Stimulated activated CD8-positive, alpha-beta memory T cell treated with anti-CD3 and anti-CD28 coated beads, Interleukin-12 subunit alpha, Interleukin-12 subunit beta, amount 100 ng/mL, for 24 hours (primary cell): ENCODE data around the gene PATJ.
"Not testable (repeated sequence)": the region's sequence is repeated elsewhere in the genome, so short reads cannot be mapped to it uniquely, and the experiment has no call there.

Experiments used
- DNase-seq: peaks from one replicate; pipeline ENCODE4 v3.0.0-alpha.2; 2020; ENCODE audit errors: extremely low read depth

Gene PATJ

DNA sequence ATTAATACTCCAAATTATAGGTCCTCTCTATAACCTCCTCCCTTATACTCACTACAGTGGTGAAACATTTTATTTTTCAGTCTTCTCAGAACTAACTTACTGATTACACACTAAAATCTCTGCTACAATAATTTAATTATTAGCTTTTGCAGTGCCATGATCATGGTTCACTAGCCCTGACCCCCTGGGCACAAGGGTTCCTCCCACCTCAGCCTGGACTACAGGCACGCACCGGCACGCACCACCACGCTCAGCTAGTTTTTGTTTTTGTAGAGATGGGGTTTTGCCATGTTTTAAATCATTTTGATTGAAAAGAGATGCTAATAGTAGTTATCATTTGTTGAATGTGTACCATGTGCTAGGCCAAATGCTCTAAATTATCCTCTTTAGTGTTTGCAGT lies 6.3 kb downstream of the PATJ start:
- no peak for DNase-seq

DNA sequence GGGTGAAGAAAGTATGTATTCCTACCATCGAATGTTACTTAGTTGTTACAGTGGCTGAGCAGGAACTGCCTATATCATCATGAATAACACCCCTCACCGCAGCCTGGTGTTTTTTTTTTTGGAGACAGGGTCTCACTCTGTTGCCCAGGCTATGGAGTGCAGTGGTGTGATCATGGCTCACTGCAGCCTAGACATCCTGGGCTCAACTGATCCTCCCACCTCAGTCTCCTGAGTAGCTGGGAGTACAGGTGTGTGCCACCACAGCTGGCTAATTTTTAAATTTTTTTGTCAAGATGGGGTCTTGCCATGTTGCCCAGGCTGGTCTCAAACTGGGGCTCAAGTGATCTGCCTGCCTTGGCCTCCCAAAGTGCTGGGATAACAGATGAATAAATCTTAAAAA lies 7.3 kb downstream of the PATJ start:
- DNase-seq: no peak

DNA sequence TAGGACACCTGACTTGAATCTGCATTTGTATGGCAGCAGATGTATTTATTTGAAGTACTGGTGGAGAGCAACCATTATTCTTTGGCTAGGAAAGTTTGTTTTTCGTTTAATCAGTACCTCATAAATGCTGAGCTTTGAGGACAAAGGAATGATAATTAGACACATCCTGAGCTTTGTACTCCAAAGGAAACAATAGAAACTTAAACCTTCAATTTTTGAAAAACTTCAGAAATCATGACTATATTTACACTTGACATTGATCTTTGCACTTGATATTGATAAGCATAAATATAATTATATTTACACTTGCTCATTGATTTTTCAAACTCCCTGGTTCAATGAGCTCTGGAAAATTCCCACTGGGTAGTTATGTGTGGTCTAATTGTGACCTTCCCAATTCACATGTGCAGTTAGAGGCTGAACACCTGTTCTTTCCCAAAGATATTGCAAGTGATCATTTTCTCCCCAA lies 10.7 kb downstream of the PATJ start:
- no peak for DNase-seq

DNA sequence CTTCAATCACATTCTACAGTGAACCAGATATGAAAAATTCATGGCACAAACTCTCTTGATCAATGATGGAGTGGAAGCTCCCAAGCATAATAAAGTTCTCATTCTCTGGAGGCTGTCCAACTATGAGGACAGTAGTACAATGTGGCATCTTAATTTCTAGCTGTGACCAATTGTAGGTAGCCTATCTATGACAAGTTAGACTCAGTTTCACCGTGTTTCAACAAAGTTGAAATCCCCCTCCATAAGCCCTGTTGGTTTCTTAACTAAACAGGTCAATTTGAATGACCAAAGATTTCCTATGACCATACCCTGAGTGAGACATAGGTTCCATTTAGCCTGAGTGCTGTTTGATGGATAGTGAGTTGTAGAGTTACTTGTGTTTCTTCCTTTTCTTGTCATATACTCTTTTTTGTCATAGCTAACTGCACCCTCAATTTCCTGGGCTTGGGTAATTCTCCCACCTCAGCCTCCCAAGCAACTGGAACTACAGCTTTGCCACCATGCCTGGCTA lies 11.8 kb downstream of the PATJ start:
- DNase-seq: no peak

DNA sequence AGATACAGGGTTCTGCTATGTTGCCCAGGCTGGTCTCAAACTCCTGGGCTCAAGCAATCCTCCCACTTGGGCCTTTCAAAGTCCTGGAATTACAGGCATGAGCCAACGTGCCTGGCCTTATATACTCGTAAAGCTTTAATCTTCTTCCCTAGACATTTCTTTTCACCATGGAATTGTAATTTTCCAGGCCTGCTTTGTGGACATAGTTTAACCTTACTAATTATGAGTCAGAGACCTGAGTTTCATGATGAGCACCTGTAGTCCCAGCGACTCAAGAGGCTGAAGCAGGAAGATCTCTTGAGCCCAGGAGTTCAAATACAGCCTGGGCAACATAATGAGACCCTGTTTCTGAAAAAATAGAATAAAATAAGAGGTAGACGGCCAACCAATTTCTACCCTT lies 12.3 kb downstream of the PATJ start:
- DNase-seq: no peak

DNA sequence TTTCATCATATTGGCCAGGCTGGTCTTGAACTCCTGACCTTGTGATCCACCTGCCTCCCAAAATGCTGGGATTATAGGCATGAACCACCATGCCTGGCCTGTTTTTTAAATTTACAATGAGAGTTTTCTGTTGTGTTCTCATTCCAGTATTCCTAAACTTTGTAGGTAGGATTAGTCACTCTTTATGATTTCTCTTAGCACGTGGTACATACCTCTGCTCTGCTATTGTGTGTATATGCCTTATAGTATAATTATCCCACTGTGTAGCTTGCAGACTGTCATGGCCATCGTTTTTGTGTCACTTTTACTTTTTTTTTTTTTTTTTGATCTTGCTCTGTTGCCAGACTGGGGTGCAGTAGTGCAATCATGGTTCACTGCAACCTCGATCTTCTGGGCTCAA lies 14.5 kb downstream of the PATJ start:
- no peak for DNase-seq

DNA sequence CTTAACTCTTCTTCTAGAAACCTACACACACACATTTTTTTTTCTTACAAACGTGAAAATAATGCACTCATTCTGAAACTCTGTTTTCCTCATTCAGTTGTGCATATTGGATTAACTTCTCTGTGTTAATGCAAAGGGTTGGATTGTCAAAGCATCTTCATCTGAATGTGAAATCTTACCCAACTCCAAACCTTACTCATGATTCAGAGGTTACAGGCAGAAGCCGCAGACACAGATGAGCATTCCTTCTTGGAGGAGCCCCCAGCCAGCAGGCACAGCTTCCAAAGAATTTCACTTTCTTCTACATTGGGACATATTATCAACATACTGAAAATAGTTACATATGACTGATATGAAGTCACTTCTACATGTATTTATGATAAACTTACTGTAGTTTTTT lies 15.7 kb downstream of the PATJ start:
- DNase-seq: no peak

DNA sequence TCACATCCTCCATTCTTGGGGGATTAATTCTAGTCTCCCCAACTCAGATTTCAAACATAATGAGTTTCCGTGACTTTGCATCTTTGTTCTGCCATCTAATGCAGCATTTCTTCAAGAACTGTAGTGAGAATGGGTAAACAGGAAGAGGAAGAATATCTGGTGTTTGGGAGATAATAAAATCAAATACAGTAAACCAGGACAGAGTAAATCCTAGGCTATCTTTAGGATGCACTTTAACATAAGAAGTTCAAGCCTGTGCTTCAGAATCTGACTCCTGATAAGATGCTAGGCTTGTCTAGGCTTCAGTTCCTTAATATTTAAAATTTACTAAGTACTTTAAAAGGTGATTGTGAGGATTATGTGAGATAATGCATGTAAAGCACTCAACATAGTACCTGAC lies 27.9 kb downstream of the PATJ start:
- no peak for DNase-seq

DNA sequence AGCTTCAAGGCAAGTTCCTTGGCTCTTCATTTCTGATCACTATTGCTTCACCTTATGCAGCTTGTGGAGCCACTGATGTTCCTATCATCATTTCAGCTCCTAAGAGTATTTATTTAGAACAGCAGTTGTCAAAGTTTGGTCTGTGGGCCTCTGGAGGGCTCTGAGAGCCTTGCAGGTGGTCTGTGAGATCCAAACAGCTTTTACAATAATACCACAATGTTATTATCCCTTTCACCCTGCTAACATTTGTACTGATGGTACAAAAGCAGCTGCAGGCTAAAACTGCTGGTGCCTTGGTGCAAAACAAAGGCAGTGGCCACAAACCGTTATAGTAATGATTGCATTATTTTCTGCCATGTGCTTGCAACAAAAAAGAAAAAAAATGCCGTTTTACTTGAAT lies 33.8 kb downstream of the PATJ start:
- no peak for DNase-seq

DNA sequence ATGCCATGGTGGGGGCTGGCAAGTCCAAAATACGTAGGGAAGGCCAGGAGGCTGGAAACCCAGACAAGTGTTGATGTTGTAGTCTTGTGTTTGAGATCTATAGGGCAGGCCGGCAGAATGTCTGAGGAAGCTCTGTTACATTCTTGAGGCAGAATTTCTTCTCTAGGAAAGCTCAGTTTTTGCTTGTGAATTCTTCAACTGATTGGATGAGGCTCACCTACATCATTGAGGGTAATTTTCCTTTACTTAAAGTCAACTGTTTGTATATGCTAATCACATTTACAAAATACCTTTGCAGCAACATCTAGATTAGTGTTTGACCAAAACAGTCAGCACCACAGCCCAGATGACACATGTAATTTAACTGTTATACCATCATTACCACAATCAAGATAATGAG lies 37.0 kb downstream of the PATJ start:
- DNase-seq: no peak

DNA sequence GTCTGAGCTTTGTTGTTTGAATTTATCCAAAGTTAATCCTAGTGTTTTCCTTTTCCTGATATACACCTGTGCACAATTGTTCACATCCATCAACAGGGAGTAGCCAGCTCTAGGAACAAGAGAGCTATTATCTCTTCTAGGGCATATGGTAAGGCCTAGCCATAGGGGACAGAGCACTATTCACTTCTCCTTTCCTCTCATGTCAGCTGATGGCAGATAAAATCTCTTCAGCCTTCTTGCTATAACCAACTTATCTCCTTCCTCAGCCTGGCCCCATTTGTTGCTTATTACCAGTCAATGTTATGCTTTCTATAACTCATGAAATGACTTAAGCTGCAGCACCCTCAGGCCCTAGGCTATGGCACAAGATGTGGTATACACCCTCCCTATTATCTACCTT lies 38.9 kb downstream of the PATJ start:
- DNase-seq: no peak

DNA sequence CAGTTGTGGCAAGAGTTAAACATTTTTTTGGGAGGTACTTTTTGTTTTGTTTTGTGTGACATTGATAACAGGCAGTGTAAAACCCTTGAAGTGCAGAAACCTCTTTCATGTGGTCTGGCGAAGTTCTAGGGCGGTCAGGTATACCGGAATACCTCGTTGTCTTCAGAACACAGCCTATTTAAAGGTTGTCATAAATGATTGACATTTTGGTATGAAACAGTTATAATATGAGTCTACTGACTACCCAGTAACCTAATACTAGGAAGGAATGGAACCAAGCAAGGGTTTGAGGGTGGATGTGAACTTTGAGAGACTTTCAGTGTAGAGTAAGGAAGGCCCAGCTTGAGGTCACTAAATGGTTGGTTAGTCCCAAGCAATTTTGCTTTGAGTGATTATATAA lies 40.5 kb downstream of the PATJ start:
- DNase-seq: no peak

DNA sequence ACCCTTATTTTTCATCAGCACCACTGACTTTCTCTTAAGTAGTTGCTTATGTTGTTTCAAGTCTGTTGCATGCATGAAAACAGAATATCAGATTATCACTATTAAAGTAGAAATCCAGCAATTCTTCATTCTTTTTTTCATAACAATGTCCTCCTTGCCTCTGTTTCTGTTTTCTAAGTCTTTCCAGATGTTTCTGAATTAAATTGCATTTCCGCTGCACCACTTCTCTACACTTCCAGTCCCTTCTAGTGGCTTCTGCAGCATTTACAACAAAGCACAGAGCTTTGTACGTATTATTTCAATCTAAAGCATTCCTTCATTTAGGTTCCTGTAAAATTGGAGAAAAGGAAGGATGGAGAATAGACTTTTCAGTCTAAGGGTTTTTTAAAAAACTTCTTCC lies 42.4 kb downstream of the PATJ start:
- no peak for DNase-seq

DNA sequence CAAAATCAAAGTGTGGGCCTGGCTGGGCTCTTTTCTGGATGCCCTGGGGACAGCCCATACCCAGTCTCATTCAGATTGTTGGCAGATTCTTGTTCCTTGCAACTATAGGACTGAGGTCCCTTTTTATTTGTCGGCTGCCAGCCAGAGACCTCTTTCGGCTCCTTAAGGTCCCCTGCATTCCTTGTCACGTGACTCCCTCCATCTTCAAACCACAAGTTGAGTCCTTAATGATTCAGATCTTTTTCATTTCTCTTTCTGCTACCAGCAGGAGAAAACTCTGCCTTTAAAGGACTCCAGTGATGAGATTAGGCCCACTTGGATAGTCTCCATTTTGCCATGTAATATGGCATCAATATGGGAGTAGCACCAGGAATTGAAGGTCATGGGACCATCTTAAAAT lies 48.6 kb downstream of the PATJ start:
- no peak for DNase-seq

DNA sequence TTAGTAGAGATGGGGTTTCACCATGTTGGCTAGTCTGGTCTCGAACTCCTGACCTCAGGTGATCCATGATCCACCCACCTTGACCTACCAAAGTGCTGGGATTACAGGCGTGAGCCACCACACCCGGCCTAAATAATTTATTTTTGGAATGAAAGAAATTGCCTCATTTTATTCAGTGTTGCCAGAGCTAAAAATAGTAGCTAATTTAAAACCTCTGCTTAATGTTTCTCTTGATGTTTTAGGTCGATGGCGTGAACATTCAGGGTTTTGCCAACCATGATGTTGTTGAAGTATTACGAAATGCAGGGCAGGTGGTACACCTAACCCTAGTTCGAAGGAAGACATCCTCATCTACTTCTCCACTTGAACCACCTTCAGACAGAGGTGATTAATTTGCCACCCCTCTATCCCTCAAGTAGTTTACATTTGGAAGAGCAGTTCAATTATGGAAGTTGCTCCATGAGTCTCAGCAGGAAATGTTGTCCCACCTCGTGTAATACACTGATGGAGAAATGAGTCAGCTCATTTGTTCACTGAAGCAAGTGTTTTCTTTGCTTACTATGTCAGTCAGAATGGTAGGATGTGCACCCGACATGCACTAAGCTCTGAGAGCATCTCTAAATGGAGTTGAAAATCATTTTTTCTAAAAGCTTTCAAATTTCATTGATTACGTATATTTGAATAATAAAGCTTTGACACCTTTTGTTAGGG lies 54.9 kb downstream of the PATJ start:
- no peak for DNase-seq

DNA sequence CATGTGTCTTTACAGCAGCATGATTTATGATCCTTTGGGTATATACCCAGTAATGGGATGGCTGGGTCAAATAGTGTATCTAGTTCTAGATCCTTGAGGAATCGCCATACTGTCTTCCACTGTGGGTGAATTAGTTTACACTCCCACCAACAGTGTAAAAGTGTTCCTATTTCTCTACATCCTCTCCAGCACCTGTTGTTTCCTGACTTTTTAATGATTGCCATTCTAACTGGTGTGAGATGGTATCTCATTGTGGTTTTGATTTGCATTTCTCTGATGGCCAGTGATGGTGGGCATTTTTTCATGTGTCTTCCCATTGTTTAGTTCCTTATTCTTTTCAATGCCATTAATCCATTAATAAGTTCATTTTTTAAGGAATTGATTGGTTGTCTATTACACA lies 58.8 kb downstream of the PATJ start:
- not testable (repeated sequence) for DNase-seq

DNA sequence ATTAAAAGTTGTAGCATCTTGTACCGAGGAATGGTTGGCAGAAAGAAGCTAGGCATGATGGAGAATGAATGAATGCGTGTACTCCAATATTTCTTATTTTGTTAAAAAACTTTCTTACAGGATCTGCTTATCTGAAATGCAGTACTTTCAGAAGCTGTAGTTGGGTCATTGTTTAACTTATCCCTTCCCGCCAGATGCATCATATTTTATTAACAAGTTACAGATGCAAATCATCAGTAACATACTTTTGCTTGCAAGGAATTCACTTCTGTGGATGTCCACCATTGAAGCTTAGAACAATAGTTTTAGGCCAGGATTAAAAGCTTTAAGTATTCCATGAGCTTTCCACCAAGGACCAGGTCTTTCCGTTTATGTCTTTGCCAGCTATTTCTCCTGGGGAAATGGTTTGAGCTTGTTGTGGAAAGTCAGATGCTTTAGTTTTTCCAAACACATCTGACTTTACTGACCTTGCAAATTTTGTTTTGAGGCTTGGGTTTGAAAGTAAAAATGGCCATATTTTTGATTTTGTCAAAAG lies 65.4 kb downstream of the PATJ start:
- DNase-seq: no peak

DNA sequence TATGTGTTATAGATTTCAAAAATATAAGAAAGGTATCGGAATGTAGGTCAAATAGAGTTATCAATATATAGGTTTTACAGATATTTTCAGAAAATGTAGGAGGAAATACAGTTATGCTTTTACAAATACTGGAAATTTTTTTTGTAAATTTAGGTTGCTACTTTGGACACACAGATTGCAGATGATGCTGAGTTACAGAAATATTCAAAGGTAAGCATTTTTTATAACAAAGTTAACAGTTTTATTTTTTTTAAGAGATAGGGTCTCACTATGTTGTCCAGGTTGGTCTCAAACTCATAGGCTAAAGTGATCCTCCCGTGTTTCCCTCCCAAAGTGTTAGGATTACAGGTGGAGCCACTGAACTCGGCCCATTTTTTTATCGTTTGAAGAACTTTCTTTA lies 66.0 kb downstream of the PATJ start:
- no peak for DNase-seq

DNA sequence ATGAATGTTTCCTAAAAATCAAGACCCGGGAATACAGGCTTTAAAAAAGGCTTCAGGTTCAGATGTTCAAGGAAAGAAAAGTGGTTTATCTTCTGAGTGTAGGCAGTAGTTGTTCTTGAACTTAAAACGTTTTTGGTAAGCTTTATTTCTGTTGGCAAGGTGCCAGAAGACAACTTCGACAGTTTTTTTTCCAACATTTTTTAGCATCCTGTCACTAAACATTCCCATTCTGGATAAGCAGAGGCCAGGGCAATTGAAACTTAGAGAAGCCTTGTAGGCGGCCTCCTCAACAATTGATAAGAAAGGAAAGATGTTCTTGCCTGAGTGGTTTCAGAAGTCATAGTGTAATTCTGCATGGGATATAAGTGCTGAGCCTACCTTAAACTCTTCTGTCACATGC lies 66.7 kb downstream of the PATJ start:
- DNase-seq: no peak

DNA sequence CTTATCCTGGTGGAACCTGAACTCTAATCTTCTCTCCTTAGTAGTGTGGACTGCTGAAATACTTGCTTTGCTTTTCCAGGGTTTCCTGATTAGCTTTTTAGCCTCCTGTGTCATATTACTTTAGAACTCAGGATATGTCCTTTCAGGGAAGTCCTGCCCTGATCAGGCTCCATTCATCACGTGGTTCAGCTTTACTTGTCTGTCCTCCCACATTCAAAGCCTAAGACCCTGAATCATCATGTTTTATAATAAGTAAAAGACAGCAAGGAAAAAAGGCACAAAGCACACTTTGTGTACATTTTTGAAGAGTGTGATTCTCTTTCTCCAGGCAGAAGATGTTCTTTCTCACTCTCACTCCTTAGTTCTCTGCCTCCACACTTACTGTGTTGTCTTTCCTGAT lies 70.6 kb downstream of the PATJ start:
- DNase-seq: no peak

DNA sequence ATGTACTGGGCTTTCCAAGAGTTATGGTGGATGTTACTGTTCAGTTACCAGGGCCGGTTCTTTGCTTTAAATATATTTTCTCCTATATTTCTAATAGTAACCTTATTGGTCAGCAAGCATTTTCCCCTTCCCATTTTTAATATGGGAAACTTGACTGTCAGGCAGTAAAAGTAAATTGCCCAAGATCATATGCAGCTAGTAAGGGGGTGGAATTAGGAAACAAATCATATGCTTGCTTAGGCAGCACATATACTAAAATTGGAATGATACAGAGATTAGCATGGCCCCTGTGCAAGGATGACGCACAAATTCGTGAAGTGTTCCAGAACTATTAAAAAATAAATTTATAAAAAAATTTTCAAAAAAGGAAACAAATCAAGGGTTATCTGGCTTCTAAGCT lies 73.9 kb downstream of the PATJ start:
- no peak for DNase-seq

DNA sequence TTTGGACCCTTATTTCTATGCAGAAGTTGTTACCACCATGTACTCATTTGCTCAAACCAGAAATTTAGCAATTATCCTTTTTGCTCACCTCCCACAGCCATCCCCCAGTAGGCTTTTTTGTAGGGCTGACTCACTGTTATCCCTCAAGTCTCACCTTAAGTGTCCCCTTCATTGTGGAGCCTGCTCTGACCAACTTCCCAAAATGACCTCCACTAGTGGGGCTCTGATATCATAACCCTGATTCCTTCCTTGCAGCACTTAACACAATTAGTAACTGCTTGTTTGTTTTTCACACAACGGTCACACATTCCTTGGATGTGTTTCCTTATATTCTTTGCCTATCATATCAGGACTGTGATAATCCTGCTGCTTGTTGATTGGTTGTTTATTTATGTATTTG lies 76.7 kb downstream of the PATJ start:
- DNase-seq: no peak

DNA sequence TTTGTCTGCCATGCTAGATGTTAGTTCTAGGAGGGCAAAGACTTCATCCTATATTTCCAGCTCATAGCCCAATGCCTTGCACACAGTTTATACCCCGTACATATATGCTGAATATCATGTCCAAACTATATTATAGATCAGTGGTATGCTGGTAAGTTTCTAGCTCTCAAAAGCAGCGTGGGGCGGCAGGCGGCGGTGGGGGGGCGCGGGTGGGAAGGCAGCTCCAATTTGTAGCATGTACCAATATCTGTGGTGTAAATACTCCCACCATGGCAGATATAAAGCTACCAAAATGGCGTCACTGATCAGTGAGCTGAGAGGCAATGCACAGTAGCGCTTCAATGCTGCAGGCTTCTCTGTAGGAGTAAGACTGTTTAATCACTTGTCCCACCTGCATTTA lies 77.1 kb downstream of the PATJ start:
- DNase-seq: no peak

DNA sequence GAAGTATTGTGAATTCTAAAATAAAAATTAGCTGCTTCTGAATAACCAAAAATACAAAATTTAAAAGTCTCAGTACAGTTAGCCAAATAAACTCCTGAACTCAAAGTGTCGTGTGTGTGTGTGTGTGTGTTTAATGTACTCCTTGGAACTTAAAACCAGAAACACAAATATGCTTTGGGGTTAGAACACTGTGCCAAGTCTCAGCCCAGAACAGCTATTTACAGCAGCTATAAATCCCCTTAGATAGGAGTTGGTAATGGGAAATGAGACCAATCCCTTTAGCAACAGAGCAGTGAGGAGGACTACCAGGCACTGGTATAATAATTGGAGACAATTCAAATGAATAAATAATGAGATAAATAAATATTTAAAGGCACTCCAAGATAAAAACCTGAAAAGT lies 83.1 kb downstream of the PATJ start:
- DNase-seq: no peak
